ENCODE results near the gene ZNF8.

- TF ChIP-seq CTCF (conservative IDR thresholded peaks at IDR 0.05; ENCODE audit: low read length) (no peak), EZH2phosphoT487 (IDR thresholded peaks at IDR 0.05; ENCODE audit: borderline replicate concordance) (no peak)
Observed at GRCh38 chr19:58307736-58308135, 29.0 kb downstream of the ZNF8 start.

Measured in Loucy (cell line).